ENCODE results near the gene PPARG. TPM values are rescaled to one million over a fixed set of nuclear protein-coding genes. Genes with fewer than 3 reads are reported as not detected.

PPARG gene
- total and polyA plus RNA-seq, 2 donors (not counting 3 experiments of a cell fraction or from before 2014, with no cell fraction given), result 0.15 to 1.3 TPM

DNA sequence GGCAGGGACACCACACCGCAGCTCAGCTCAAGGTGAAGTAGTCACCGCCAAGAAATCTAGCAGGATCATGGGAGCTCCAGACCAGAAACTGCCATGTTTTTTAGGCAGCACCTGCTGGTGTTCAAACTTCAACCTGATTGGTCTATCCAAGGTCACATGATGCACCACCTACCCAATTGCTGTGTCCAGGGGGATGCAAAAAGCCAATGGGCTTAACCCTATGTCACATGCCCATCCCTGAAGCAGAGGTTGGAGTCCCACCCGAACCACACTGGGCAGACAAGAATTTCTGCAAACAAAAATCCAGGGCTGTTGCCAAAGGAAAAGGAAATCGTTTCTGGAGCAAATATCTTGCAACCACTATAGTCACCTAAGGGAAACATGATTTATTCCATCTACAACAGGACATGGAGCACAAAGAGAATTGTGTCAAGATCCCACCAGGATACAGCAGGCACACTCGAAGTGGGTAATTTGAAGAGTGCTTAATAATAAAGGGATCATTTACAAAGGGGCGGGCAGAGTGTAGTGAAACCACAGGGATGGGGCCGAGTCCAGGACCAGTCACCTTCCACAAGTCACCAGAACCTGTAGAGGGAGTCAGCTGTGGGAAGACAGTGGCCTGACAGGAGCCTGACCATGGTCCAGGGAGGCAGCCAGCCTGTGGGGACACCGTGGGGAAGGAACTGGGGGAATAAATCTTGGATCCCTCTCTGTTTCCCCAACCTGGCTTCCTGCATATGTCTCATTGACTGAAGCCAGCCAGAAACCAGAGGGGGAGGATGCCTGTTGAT lies 161.2 kb downstream of the PPARG start:
- intact Hi-C loops (cut with micrococcal nuclease) (no loop called here), dilution Hi-C loops (cut with MboI; ENCODE audit: extremely low pct_ligation_motif_present, low sequenced_read_pairs) (no loop called here)
- FAIRE-seq, result no peak
- H4K20me1 ChIP-seq (replicated peaks; ENCODE audit: control insufficient read depth, extremely low read depth, insufficient read depth, low read length), result no peaks in the 10 kb centered on the region
- no peaks in the 10 kb centered on the region for H3K4me1 ChIP-seq (ENCODE audit: control insufficient read depth, extremely low read depth, insufficient read depth, low read length)
- no peak overlapping the region for H2AFZ ChIP-seq (ENCODE audit: low read depth, low read length)
- no peak overlapping the region for H3K9ac ChIP-seq (replicated peaks; ENCODE audit: extremely low read depth, insufficient read depth, low read length)
- H3K4me3 ChIP-seq (replicated peaks in 1 of 3; ENCODE audit: insufficient read depth in 1 of 3, low read depth in 1 of 3, low read length in 3 of 3), result no peak overlapping the region
- POLR2A ChIA-PET, result no interaction called here
- no peak for TF ChIP-seq POLR2A (IDR thresholded peaks at IDR 0.05; ENCODE audit: low read depth, low read length)
- no peak for TF ChIP-seq POLR2AphosphoS5 (IDR thresholded peaks at IDR 0.05; ENCODE audit: insufficient read depth, low read depth, low read length)
- TF ChIP-seq EZH2 (IDR thresholded peaks at IDR 0.05; ENCODE audit: borderline replicate concordance, low read depth, low read length, severe bottlenecking), result no peak
- TF ChIP-seq GATA2 (IDR thresholded peaks at IDR 0.05; ENCODE audit: insufficient read depth, insufficient read length, low read depth, low read length), result no peak
- no peak overlapping the region for H3K4me2 ChIP-seq (ENCODE audit: insufficient read depth, low read length)
- CTCF ChIA-PET, result no interaction called here
- no TSS peak for BruUV-seq (replicated peaks)
- peaks cover 0 to 2% of the 10 kb centered on the region in 2 experiments for H3K27me3 ChIP-seq (ENCODE audit: control insufficient read depth in 2 of 2, insufficient read depth in 2 of 2, low read length in 2 of 2)
- no peaks in the 10 kb centered on the region for H3K9me3 ChIP-seq (replicated peaks; ENCODE audit: control insufficient read depth, insufficient read depth, low read length)
- H3K27ac ChIP-seq (ENCODE audit: insufficient read depth, low read depth, low read length), result no peak overlapping the region
- no peak for DNase-seq (ENCODE audit: low read depth, low spot score)
- no peaks in the 10 kb centered on the region for H3K79me2 ChIP-seq (ENCODE audit: control insufficient read depth, insufficient read depth, low read length)
- no peaks in the 10 kb centered on the region for H3K9me1 ChIP-seq (replicated peaks; ENCODE audit: control insufficient read depth, extremely low read depth, insufficient read depth, low read length)
- no peaks in the 10 kb centered on the region for H3K36me3 ChIP-seq (ENCODE audit: control insufficient read depth in 2 of 2, extremely low read depth in 1 of 2, insufficient read depth in 2 of 2, low read length in 2 of 2)

DNA sequence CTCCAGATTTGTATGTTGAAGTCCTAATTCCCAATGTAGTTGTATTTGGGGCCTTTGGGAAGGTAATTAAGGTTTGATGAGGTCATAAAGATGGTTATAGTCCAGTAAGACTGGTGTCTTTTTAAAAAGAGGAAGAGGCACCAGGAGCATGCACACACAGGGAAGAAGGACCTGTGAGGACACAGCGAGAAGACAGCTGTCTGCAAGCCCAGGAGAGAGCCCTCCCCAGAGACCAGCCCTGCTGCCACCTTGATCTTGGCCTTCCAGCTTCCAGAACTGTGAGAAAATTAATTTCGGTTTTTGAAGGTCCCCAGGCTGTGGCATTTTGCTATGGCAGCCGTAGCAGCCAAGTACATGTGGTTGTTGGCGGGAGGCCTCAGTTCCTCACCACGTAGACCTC lies 162.6 kb downstream of the PPARG start:
- dilution Hi-C loops (cut with MboI; ENCODE audit: extremely low pct_ligation_motif_present, low sequenced_read_pairs), result no loop called here
- no peak overlapping the region for H3K4me3 ChIP-seq (replicated peaks in 1 of 3; ENCODE audit: insufficient read depth in 1 of 3, low read depth in 1 of 3, low read length in 3 of 3)
- peaks cover 0 to 2% of the 10 kb centered on the region in 2 experiments for H3K27me3 ChIP-seq (ENCODE audit: control insufficient read depth in 2 of 2, insufficient read depth in 2 of 2, low read length in 2 of 2)
- intact Hi-C loops (cut with micrococcal nuclease), result no loop called here
- no peaks in the 10 kb centered on the region for H3K9me1 ChIP-seq (replicated peaks; ENCODE audit: control insufficient read depth, extremely low read depth, insufficient read depth, low read length)
- no peaks in the 10 kb centered on the region for H4K20me1 ChIP-seq (replicated peaks; ENCODE audit: control insufficient read depth, extremely low read depth, insufficient read depth, low read length)
- H3K4me1 ChIP-seq (ENCODE audit: control insufficient read depth, extremely low read depth, insufficient read depth, low read length), result no peaks in the 10 kb centered on the region
- no peak overlapping the region for H2AFZ ChIP-seq (ENCODE audit: low read depth, low read length)
- DNase-seq (ENCODE audit: low read depth, low spot score) (no peak), FAIRE-seq (no peak)
- no TSS peak for BruUV-seq (replicated peaks)
- ChIA-PET CTCF (no interaction called here), POLR2A (no interaction called here)
- no peaks in the 10 kb centered on the region for H3K79me2 ChIP-seq (ENCODE audit: control insufficient read depth, insufficient read depth, low read length)
- no peak overlapping the region for H3K9ac ChIP-seq (replicated peaks; ENCODE audit: extremely low read depth, insufficient read depth, low read length)
- no peak overlapping the region for H3K4me2 ChIP-seq (ENCODE audit: insufficient read depth, low read length)
- H3K9me3 ChIP-seq (replicated peaks; ENCODE audit: control insufficient read depth, insufficient read depth, low read length), result no peaks in the 10 kb centered on the region
- TF ChIP-seq, protein P1, sequence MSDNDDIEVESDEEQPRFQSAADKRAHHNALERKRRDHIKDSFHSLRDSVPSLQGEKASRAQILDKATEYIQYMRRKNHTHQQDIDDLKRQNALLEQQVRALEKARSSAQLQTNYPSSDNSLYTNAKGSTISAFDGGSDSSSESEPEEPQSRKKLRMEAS (IDR thresholded peaks at IDR 0.05; ENCODE audit: insufficient read depth, insufficient read length), result no peak
- TF ChIP-seq POLR2A (IDR thresholded peaks at IDR 0.05; ENCODE audit: low read depth, low read length) (no peak), FOS (IDR thresholded peaks at IDR 0.05; ENCODE audit: borderline replicate concordance, insufficient read depth, low read length) (no peak), JUN (IDR thresholded peaks at IDR 0.05; ENCODE audit: borderline replicate concordance, insufficient read depth, insufficient read length, low read depth) (no peak)
- TF ChIP-seq, protein P2, sequence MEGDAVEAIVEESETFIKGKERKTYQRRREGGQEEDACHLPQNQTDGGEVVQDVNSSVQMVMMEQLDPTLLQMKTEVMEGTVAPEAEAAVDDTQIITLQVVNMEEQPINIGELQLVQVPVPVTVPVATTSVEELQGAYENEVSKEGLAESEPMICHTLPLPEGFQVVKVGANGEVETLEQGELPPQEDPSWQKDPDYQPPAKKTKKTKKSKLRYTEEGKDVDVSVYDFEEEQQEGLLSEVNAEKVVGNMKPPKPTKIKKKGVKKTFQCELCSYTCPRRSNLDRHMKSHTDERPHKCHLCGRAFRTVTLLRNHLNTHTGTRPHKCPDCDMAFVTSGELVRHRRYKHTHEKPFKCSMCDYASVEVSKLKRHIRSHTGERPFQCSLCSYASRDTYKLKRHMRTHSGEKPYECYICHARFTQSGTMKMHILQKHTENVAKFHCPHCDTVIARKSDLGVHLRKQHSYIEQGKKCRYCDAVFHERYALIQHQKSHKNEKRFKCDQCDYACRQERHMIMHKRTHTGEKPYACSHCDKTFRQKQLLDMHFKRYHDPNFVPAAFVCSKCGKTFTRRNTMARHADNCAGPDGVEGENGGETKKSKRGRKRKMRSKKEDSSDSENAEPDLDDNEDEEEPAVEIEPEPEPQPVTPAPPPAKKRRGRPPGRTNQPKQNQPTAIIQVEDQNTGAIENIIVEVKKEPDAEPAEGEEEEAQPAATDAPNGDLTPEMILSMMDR (IDR thresholded peaks at IDR 0.05; ENCODE audit: extremely low read depth in 1 of 2, insufficient read depth in 1 of 2, low read depth in 1 of 2, low read length in 2 of 2), result no peak
- no peaks in the 10 kb centered on the region for H3K36me3 ChIP-seq (ENCODE audit: control insufficient read depth in 2 of 2, extremely low read depth in 1 of 2, insufficient read depth in 2 of 2, low read length in 2 of 2)
- no peak overlapping the region for H3K27ac ChIP-seq (ENCODE audit: insufficient read depth, low read depth, low read length)

Measured in endothelial cell of umbilical vein (primary cell).